ENCODE measurements around the gene SRSF4.
A peak's percentile ranks its signal among the peaks of the same experiment; 100 is the strongest.

SRSF4 gene

GRCh38 chr1:29202584-29203340 lies 21.1 kb upstream of the SRSF4 start:
- Histone ChIP-seq H3K9me3 (ENCODE audit: low read depth, low read length) (no peaks in the 10 kb centered on the region), H3K36me3 (ENCODE audit: insufficient read depth, low read length) (peaks cover 44% of the 10 kb centered on the region), H3K9ac (ENCODE audit: insufficient read length) (no peak overlapping the region), H3K4me3 (no peak overlapping the region), H3K27ac (no peak overlapping the region)
- no peak for TF ChIP-seq FOXP2 (optimal IDR thresholded peaks at IDR 0.05; ENCODE audit: control extremely low read depth, extremely low read length, insufficient read depth)
- TF ChIP-seq EZH2 (IDR thresholded peaks at IDR 0.05) = no peak
- peak; percentile 42 for DNase-seq (ENCODE audit: low read depth, low spot score)

GRCh38 chr1:29202053-29202452 lies 20.4 kb upstream of the SRSF4 start:
- Histone ChIP-seq H3K9ac (ENCODE audit: insufficient read length) (no peak overlapping the region), H3K36me3 (ENCODE audit: insufficient read depth, low read length) (peaks cover 44% of the 10 kb centered on the region), H3K9me3 (ENCODE audit: low read depth, low read length) (no peaks in the 10 kb centered on the region)

GRCh38 chr1:29201595-29202051 lies 19.9 kb upstream of the SRSF4 start:
- peak overlapping the region; percentile 53 for H3K27ac ChIP-seq
- peaks cover 41% of the 10 kb centered on the region for H3K36me3 ChIP-seq (ENCODE audit: insufficient read depth, low read length)
- H3K9me3 ChIP-seq (ENCODE audit: low read depth, low read length) = no peaks in the 10 kb centered on the region
- DNase-seq (ENCODE audit: low read depth, low spot score) = no peak
- TF ChIP-seq EZH2 (IDR thresholded peaks at IDR 0.05) (no peak), POLR2AphosphoS5 (IDR thresholded peaks at IDR 0.05; ENCODE audit: borderline replicate concordance, low read depth, low read length) (no peak), FOXP2 (optimal IDR thresholded peaks at IDR 0.05; ENCODE audit: control extremely low read depth, extremely low read length, insufficient read depth) (no peak)
- peak overlapping the region; percentile 7 for H3K9ac ChIP-seq (ENCODE audit: insufficient read length)
- no peak overlapping the region for H3K4me3 ChIP-seq

More at GRCh38 chr1:29202053-29202452, 20.4 kb upstream of the SRSF4 start:
- H3K27ac ChIP-seq = peak overlapping the region; percentile 11
- no peak for DNase-seq (ENCODE audit: low read depth, low spot score)
- H3K4me3 ChIP-seq = no peak overlapping the region
- no peak for TF ChIP-seq POLR2AphosphoS5 (IDR thresholded peaks at IDR 0.05; ENCODE audit: borderline replicate concordance, low read depth, low read length)
- TF ChIP-seq EZH2 (IDR thresholded peaks at IDR 0.05) = no peak
- no peak for TF ChIP-seq FOXP2 (optimal IDR thresholded peaks at IDR 0.05; ENCODE audit: control extremely low read depth, extremely low read length, insufficient read depth)

GRCh38 chr1:29200906-29201594 lies 19.4 kb upstream of the SRSF4 start:
- peak overlapping the region; percentile 53; the same call in 1 of the 2 replicates for H3K27ac ChIP-seq
- H3K4me3 ChIP-seq = no peak overlapping the region
- H3K36me3 ChIP-seq (ENCODE audit: insufficient read depth, low read length) = peaks cover 37% of the 10 kb centered on the region
- H3K9ac ChIP-seq (ENCODE audit: insufficient read length) = peak overlapping the region; percentile 7
- DNase-seq (ENCODE audit: low read depth, low spot score) = no peak
- H3K9me3 ChIP-seq (ENCODE audit: low read depth, low read length) = no peaks in the 10 kb centered on the region
- no peak for TF ChIP-seq FOXP2 (optimal IDR thresholded peaks at IDR 0.05; ENCODE audit: control extremely low read depth, extremely low read length, insufficient read depth)
- no peak for TF ChIP-seq EZH2 (IDR thresholded peaks at IDR 0.05)
- no peak for TF ChIP-seq POLR2AphosphoS5 (IDR thresholded peaks at IDR 0.05; ENCODE audit: borderline replicate concordance, low read depth, low read length)

GRCh38 chr1:29197993-29198392 lies 16.3 kb upstream of the SRSF4 start:
- H3K4me3 ChIP-seq = no peak overlapping the region
- DNase-seq (ENCODE audit: low read depth, low spot score) = no peak
- H3K27ac ChIP-seq = no peak overlapping the region
- no peaks in the 10 kb centered on the region for H3K9me3 ChIP-seq (ENCODE audit: low read depth, low read length)
- TF ChIP-seq EZH2 (IDR thresholded peaks at IDR 0.05) (no peak), FOXP2 (optimal IDR thresholded peaks at IDR 0.05; ENCODE audit: control extremely low read depth, extremely low read length, insufficient read depth) (no peak), POLR2AphosphoS5 (IDR thresholded peaks at IDR 0.05; ENCODE audit: borderline replicate concordance, low read depth, low read length) (no peak)
- peaks cover 41% of the 10 kb centered on the region for H3K36me3 ChIP-seq (ENCODE audit: insufficient read depth, low read length)
- no peak overlapping the region for H3K9ac ChIP-seq (ENCODE audit: insufficient read length)

GRCh38 chr1:29197590-29197924 lies 15.9 kb upstream of the SRSF4 start:
- Histone ChIP-seq H3K36me3 (ENCODE audit: insufficient read depth, low read length) (peaks cover 39% of the 10 kb centered on the region), H3K27ac (no peak overlapping the region), H3K4me3 (no peak overlapping the region), H3K9me3 (ENCODE audit: low read depth, low read length) (no peaks in the 10 kb centered on the region), H3K9ac (ENCODE audit: insufficient read length) (no peak overlapping the region)
- DNase-seq (ENCODE audit: low read depth, low spot score) = no peak
- TF ChIP-seq EZH2 (IDR thresholded peaks at IDR 0.05) (no peak), FOXP2 (optimal IDR thresholded peaks at IDR 0.05; ENCODE audit: control extremely low read depth, extremely low read length, insufficient read depth) (no peak), POLR2AphosphoS5 (IDR thresholded peaks at IDR 0.05; ENCODE audit: borderline replicate concordance, low read depth, low read length) (no peak)

GRCh38 chr1:29196863-29197589 lies 15.3 kb upstream of the SRSF4 start:
- Histone ChIP-seq H3K9ac (ENCODE audit: insufficient read length) (no peak overlapping the region), H3K4me3 (no peak overlapping the region), H3K36me3 (ENCODE audit: insufficient read depth, low read length) (peaks cover 34% of the 10 kb centered on the region), H3K27ac (no peak overlapping the region), H3K9me3 (ENCODE audit: low read depth, low read length) (no peaks in the 10 kb centered on the region)
- TF ChIP-seq FOXP2 (optimal IDR thresholded peaks at IDR 0.05; ENCODE audit: control extremely low read depth, extremely low read length, insufficient read depth) (no peak), POLR2AphosphoS5 (IDR thresholded peaks at IDR 0.05; ENCODE audit: borderline replicate concordance, low read depth, low read length) (no peak), EZH2 (IDR thresholded peaks at IDR 0.05) (no peak)
- no peak for DNase-seq (ENCODE audit: low read depth, low spot score)

GRCh38 chr1:29195881-29196291 lies 14.2 kb upstream of the SRSF4 start:
- H3K36me3 ChIP-seq (ENCODE audit: insufficient read depth, low read length) = peaks cover 23% of the 10 kb centered on the region
- no peak overlapping the region for H3K4me3 ChIP-seq
- TF ChIP-seq FOXP2 (optimal IDR thresholded peaks at IDR 0.05; ENCODE audit: control extremely low read depth, extremely low read length, insufficient read depth) (no peak), POLR2AphosphoS5 (IDR thresholded peaks at IDR 0.05; ENCODE audit: borderline replicate concordance, low read depth, low read length) (no peak)
- no peaks in the 10 kb centered on the region for H3K9me3 ChIP-seq (ENCODE audit: low read depth, low read length)
- no peak overlapping the region for H3K9ac ChIP-seq (ENCODE audit: insufficient read length)
- no peak for DNase-seq (ENCODE audit: low read depth, low spot score)
- H3K27ac ChIP-seq = no peak overlapping the region

Data from SK-N-MC (cell line).